Body of pancreas (tissue), 4 donors: ENCODE data around the gene C4orf50. TPM values are rescaled to one million over a fixed set of nuclear protein-coding genes. Genes with fewer than 3 reads are reported as not detected.

Experiments
- ATAC-seq: fragments of 150-250 bp; one replicate; pipeline ENCODE4 v1.9.1; 2016
- DNase-seq, 4 donors: peaks; one replicate each; pipeline ENCODE4 v3.0.0-alpha.2; 2019
- H3K27ac ChIP-seq, 4 donors: fragments of 200-600 bp; sonication (generic); 1 replicate in 3 of 4; 2 replicates in 1 of 4; pipeline versions ENCODE4 v1.5.1 to v1.6.1; 2016 to 2019; ENCODE audit warnings: mild to moderate bottlenecking in 1 of 4, mixed read lengths in 1 of 4, moderate library complexity in 1 of 4
- H3K27me3 ChIP-seq, 2 donors: fragments of 200-600 bp; sonication (generic); one replicate each; pipeline ENCODE4 v1.6.0; 2016; ENCODE audit warnings: mild to moderate bottlenecking in 1 of 2
- H3K36me3 ChIP-seq, 2 donors: fragments of 200-600 bp; sonication (generic); replicated peaks in 1 of 2; 2 replicates each; pipeline ENCODE4 v1.5.1; 2016; ENCODE audit warnings: low read depth in 2 of 2; ENCODE audit not compliant: insufficient read depth in 1 of 2
- H3K4me1 ChIP-seq: fragments of 200-600 bp; sonication (generic); one replicate; pipeline ENCODE4 v1.6.0; 2016
- H3K4me3 ChIP-seq, 2 donors: fragments of 200-600 bp; sonication (generic); 1 replicate in 1 of 2; 2 replicates in 1 of 2; pipeline ENCODE4 v1.5.1; 2016 to 2019
- H3K9me3 ChIP-seq, 3 donors: fragments of 200-600 bp; sonication (generic); 1 replicate in 2 of 3; 2 replicates in 1 of 3; pipeline ENCODE4 v1.5.1; 2016
- POLR2A ChIP-seq, 3 donors: fragments of 450-650 bp; IDR thresholded peaks; one replicate each; pipeline ENCODE4 v1.6.1; 2016; ENCODE audit warnings: antibody characterized with exemption in 3 of 3, mild to moderate bottlenecking in 2 of 3
- WGBS, 2 donors: methylation state at CpG; one replicate each; pipeline ENCODE4 v1.1.5; 2017; 5-methylcytosine and 5-hydroxymethylcytosine counted together
- intact Hi-C: fragments of 100-400 bp; cut with DNase I; formaldehyde crosslinking; loops from one replicate; pipeline ENCODE4 v1.15.1; 2023
- total RNA-seq, 2 donors: library from RNA; depleted of rRNA; stranded (reverse); fragments of >200 nt; gene quantifications; one replicate each; pipeline ENCODE4 v1.1.0, GENCODE V29; 2016
- TF ChIP-seq, protein P1 (sequence below), 7 experiments: fragments of 450-650 bp in 4 of 7; fragments of 200-600 bp in 3 of 7; sonication (generic) in 3 of 7; IDR thresholded peaks; one replicate each; pipeline ENCODE4 v1.5.1; 2016 to 2019; ENCODE audit warnings: antibody characterized with exemption in 7 of 7

C4orf50 gene
- total RNA-seq, 2 donors from 2014 or later = 0.26 TPM; not detected in 1

DNA sequence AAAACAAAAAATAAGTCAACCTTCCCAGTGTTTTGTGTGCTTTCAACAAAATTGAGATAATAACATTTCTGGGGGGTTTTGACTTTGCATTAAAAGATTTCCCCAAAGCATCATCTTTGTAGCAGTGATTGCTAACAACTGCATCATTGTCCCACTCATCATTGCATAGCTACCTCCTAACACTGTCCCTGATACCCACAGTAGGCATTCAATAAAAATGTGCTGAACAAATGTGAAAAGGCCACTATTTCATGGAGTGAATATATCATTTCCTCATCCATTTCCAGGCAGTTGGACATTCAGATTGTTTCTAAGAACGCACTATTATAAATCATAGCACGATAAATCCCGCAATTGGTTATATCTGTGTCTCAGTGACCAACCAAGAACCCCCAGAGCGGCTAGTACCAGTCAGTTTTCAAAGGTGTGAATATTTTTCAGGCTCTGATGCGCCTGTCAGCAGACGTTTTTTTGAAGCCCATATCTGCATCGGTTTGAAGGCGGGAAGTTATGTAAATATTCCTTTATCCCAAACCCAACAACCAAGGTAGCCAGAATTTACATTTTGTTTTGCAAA is 89.3 kb downstream of the C4orf50 start:
- Histone ChIP-seq H3K36me3 (no peaks in the 10 kb centered on the region), H3K4me1 (no peaks in the 10 kb centered on the region), H3K9me3 (no peaks in the 10 kb centered on the region), H3K27me3 (no peaks in the 10 kb centered on the region), H3K4me3 (no peak overlapping the region), H3K27ac (no peak overlapping the region)
- no peak for TF ChIP-seq POLR2A (IDR thresholded peaks at IDR 0.05)
- TF ChIP-seq, protein P1, sequence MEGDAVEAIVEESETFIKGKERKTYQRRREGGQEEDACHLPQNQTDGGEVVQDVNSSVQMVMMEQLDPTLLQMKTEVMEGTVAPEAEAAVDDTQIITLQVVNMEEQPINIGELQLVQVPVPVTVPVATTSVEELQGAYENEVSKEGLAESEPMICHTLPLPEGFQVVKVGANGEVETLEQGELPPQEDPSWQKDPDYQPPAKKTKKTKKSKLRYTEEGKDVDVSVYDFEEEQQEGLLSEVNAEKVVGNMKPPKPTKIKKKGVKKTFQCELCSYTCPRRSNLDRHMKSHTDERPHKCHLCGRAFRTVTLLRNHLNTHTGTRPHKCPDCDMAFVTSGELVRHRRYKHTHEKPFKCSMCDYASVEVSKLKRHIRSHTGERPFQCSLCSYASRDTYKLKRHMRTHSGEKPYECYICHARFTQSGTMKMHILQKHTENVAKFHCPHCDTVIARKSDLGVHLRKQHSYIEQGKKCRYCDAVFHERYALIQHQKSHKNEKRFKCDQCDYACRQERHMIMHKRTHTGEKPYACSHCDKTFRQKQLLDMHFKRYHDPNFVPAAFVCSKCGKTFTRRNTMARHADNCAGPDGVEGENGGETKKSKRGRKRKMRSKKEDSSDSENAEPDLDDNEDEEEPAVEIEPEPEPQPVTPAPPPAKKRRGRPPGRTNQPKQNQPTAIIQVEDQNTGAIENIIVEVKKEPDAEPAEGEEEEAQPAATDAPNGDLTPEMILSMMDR (IDR thresholded peaks at IDR 0.05) = no peak
- 49 to 56% methylated on average over 8 of the region's 8 CpGs for WGBS, 2 donors
- intact Hi-C loops = no loop called here
- ATAC-seq = no peak
- DNase-seq = no peak

DNA sequence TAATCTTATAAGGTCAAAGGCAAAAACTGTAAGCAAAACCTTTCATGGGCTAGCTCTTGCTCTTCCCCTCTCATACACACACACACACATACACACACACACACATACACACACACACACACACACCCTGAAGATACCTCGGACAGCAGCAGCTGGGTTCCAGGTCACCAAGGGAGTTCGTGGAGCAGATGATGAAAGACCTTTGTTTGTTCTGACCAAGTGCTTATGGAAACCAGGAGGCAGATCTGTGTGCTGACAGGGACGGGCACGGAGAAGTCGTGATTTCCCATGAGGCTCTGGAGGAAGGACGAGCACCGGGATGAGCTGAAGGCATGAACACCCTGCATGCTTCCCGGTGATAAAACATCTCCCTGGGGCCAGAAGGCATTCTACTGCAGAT is 90.0 kb downstream of the C4orf50 start:
- TF ChIP-seq, protein P1 (IDR thresholded peaks at IDR 0.05) = no peak
- no peak for TF ChIP-seq POLR2A (IDR thresholded peaks at IDR 0.05)
- H3K4me3 ChIP-seq = no peak overlapping the region
- H3K4me1 ChIP-seq = no peaks in the 10 kb centered on the region
- no peaks in the 10 kb centered on the region for H3K27me3 ChIP-seq
- ATAC-seq (no peak), DNase-seq (no peak)
- 51 to 52% methylated on average over 8 of the region's 8 CpGs for WGBS, 2 donors
- H3K9me3 ChIP-seq = no peaks in the 10 kb centered on the region
- intact Hi-C loops = no loop called here
- H3K27ac ChIP-seq = no peak overlapping the region
- no peaks in the 10 kb centered on the region for H3K36me3 ChIP-seq

GRCh38 chr4:5927747-5928146 is 90.5 kb downstream of the C4orf50 start:
- 60 to 63% methylated on average over 4 of the region's 4 CpGs for WGBS, 2 donors
- ATAC-seq = no peak
- H3K36me3 ChIP-seq = no peaks in the 10 kb centered on the region
- no peak for DNase-seq
- no peaks in the 10 kb centered on the region for H3K4me1 ChIP-seq
- no peak overlapping the region for H3K4me3 ChIP-seq
- no peak overlapping the region for H3K27ac ChIP-seq
- TF ChIP-seq, protein P1 (IDR thresholded peaks at IDR 0.05) = no peak
- no peak for TF ChIP-seq POLR2A (IDR thresholded peaks at IDR 0.05)
- intact Hi-C loops = no loop called here
- no peaks in the 10 kb centered on the region for H3K9me3 ChIP-seq
- H3K27me3 ChIP-seq = no peaks in the 10 kb centered on the region

DNA sequence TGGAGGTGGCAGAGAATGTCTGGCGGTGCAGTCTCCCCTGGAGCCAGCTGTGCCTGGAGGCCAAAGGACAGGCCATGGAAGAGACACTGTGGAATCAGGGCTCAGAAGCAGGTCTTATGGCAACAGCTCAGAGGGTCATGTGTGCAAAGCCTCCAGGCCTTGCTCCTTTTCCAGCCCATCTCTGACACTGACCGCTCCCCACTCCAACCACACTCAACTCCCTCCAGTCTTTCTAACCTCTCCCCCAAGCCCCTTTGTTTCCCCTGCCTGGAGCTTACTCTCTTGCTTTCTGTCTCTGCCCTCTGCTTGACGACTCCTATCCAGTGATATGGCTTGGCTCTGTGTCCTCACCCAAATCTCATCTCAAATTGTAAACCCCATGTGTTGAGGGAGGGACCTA is 91.1 kb downstream of the C4orf50 start:
- Histone ChIP-seq H3K9me3 (no peaks in the 10 kb centered on the region), H3K4me3 (no peak overlapping the region), H3K27ac (no peak overlapping the region), H3K27me3 (no peaks in the 10 kb centered on the region), H3K36me3 (no peaks in the 10 kb centered on the region), H3K4me1 (no peaks in the 10 kb centered on the region)
- ATAC-seq (no peak), DNase-seq (no peak)
- 74 to 79% methylated on average over 3 of the region's 3 CpGs for WGBS, 2 donors
- intact Hi-C loops = no loop called here
- TF ChIP-seq POLR2A (IDR thresholded peaks at IDR 0.05) = no peak
- TF ChIP-seq, protein P1 (IDR thresholded peaks at IDR 0.05) = no peak

DNA sequence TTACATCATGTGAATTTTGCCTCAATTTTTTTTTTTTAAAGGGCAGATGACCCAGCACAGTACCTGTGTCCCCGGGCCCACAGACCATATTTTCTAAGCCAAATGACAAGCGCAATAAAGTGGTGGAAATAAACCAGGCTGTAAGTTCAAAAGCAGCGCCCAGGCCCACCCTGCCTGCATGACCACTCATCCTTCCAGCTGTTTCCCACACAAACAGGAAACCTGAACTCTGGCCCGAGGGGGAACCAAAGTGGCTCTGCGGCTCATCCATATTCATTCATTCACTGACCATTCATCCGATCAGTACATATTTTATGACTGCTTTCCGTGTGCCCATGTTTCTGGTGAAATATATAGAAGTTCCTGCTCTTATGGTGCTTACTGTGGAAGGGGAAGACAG is 91.6 kb downstream of the C4orf50 start:
- Histone ChIP-seq H3K36me3 (no peaks in the 10 kb centered on the region), H3K4me1 (no peaks in the 10 kb centered on the region), H3K9me3 (no peaks in the 10 kb centered on the region), H3K27ac (no peak overlapping the region), H3K4me3 (no peak overlapping the region), H3K27me3 (no peaks in the 10 kb centered on the region)
- no peak for TF ChIP-seq POLR2A (IDR thresholded peaks at IDR 0.05)
- TF ChIP-seq, protein P1 (IDR thresholded peaks at IDR 0.05) = no peak
- ATAC-seq (no peak), DNase-seq (no peak)
- intact Hi-C loops = no loop called here
- 55 to 65% methylated on average over 7 of the region's 7 CpGs for WGBS, 2 donors
